ENCODE measurements around the gene HIP1R. TPM values are rescaled to one million over a fixed set of nuclear protein-coding genes. Genes with fewer than 3 reads are reported as not detected.
A peak's percentile ranks its signal among the peaks of the same experiment; 100 is the strongest.

The HIP1R gene
- total and polyA plus RNA-seq, 10 of the 15 experiments (the other 5 are each of a cell fraction or from before 2014, with no cell fraction given) = 0.18 to 27.7 (median 11.7) TPM

- TF ChIP-seq ZBTB40 (IDR thresholded peaks at IDR 0.05; ENCODE audit: borderline replicate concordance) = no peak
- no peak for TF ChIP-seq POLR2AphosphoS2 (IDR thresholded peaks at IDR 0.05; ENCODE audit: low read depth, low read length)
- TF ChIP-seq ATF2 (IDR thresholded peaks at IDR 0.05; ENCODE audit: low read length) = peak; percentile 82
- TF ChIP-seq NR2C1 (IDR thresholded peaks at IDR 0.05) = no peak
- TF ChIP-seq SKIL (IDR thresholded peaks at IDR 0.05; ENCODE audit: low read depth, poor library complexity, severe bottlenecking) = peak; percentile 68
- no peak for TF ChIP-seq POLR2AphosphoS5 (IDR thresholded peaks at IDR 0.05; ENCODE audit: low read length)
- no peak for TF ChIP-seq IRF5 (IDR thresholded peaks at IDR 0.05; ENCODE audit: borderline replicate concordance)
- TF ChIP-seq SMC3 (IDR thresholded peaks at IDR 0.05; ENCODE audit: borderline replicate concordance, low read length) = no peak
- TF ChIP-seq PAX5 (IDR thresholded peaks at IDR 0.05; ENCODE audit: borderline replicate concordance, low read depth, low read length) = no peak
- no peak for TF ChIP-seq ZNF274 (IDR thresholded peaks at IDR 0.05; ENCODE audit: insufficient read depth, insufficient read length)
- TF ChIP-seq PBX3 (IDR thresholded peaks at IDR 0.05; ENCODE audit: insufficient replicate concordance, low read depth, low read length) = no peak
- TF ChIP-seq SMAD5 (IDR thresholded peaks at IDR 0.05; ENCODE audit: low read depth) = no peak
- TF ChIP-seq MXI1 (IDR thresholded peaks at IDR 0.05; ENCODE audit: low read depth, low read length) = no peak; the same call in 1 of the 2 replicates
- 0 out of 2 replicates have a peak, but pooled peaks have one; percentile 47 for TF ChIP-seq DPF2 (IDR thresholded peaks at IDR 0.05)
- TF ChIP-seq RFX5 (IDR thresholded peaks at IDR 0.05; ENCODE audit: low read depth, low read length) = no peak
- TF ChIP-seq EP300 (IDR thresholded peaks at IDR 0.05; ENCODE audit: borderline replicate concordance in 1 of 2, control insufficient read depth in 1 of 2, low read depth in 2 of 2, low read length in 2 of 2) = peak; percentile 6 to 74; a peak in 2 of 4 replicates
Measured at GRCh38 chr12:122875590-122876220, 40.4 kb downstream of the HIP1R start (continued).

Measured in GM12878 (cell line).